Stimulated activated CD8-positive, alpha-beta memory T cell treated with anti-CD3 and anti-CD28 coated beads, Interleukin-15, amount 100 ng/mL, for 48 hours (primary cell): ENCODE measurements around the gene DZANK1.
"Not testable (repeated sequence)": the region's sequence is repeated elsewhere in the genome, so short reads cannot be mapped to it uniquely, and the experiment has no call there.

ENCODE experiments used
- DNase-seq, 2 donors: peaks; one replicate each; pipeline ENCODE4 v3.0.0-alpha.2; 2020; ENCODE audit warnings: low read depth in 2 of 2

DZANK1 gene

DNA sequence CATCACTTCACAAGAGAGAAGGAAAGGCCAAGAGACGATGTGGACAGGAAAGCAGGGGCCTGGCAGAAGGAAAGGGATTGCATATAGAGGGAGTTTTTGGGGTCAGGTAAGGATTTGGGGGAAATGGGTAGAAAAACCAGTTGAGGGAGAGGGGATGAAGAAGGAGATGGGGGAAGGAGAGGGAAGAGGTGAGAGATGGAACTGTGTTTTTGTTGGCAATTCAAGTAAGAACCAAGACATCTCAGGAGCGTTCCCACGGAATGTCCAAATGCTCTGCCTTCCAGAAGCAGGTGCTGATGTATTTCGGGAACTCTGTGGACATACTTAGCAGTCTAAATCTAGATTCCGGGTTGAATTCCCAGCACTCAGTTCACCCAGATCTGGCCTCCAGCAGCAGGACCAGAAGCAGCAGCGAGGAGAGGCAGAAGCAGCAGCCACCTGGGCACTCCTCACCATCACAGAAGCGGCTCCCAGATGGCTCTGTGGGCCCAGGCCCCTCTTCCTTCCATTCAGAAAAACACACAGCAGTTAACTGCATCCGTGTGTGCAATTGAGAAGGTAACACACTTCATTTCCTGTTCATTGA lies 88.8 kb downstream of the DZANK1 start:
- no peak for DNase-seq

DNA sequence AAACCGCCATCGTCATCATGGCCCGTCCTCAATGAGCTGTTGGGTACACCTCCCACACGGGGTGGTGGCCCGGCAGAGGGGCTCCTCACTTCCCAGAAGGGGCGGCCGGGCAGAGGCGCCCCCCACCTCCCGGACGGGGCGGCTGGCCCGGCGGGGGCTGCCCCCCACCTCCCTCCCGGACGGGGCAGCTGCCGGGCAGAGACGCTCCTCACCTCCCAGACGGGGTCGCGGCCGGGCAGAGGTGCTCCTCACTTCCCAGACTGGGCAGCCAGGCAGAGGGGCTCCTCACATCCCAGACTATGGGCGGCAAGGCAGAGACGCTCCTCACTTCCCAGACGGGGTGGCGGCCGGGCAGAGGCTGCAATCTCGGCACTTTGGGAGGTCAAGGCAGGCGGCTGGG lies 91.3 kb downstream of the DZANK1 start:
- not testable (repeated sequence) for DNase-seq

DNA sequence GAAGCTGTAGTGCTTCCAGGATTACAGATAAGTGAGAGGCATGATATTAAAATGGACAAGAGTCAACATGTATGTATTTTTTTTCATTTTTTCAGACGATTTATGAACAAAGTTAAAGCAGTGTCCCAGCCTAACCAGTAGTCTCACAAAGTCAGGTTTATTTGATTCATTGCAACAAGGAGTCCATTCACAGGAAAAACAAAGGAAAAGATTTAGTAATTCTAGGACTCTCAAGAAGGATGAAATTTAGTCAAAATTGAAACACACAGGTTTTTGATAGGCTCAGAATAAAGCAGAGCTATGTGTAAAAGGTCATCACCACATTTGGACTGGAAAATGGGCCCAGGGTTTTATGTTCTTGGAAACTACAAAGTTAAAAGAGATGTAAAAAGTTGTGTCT lies 94.5 kb downstream of the DZANK1 start:
- DNase-seq = no peak

DNA sequence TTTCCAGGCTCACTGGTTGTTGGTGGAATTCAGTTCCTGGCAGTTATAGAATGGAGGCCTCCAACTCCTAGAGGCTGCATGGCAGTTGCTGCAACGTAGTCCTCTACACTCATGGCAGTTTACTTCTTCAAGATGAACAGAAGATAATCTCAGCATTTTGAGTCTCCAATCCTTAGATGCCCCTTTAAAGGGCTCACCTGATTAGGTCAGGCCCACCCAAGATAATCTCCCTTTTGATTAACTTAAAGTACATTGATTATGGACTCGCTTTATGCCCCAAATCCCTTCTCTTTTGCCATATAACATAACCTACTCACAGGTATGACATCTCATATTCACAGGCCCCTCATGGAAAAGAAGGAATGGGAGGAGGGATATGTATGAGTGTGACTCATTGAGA lies 102.1 kb downstream of the DZANK1 start:
- DNase-seq = no peak

DNA sequence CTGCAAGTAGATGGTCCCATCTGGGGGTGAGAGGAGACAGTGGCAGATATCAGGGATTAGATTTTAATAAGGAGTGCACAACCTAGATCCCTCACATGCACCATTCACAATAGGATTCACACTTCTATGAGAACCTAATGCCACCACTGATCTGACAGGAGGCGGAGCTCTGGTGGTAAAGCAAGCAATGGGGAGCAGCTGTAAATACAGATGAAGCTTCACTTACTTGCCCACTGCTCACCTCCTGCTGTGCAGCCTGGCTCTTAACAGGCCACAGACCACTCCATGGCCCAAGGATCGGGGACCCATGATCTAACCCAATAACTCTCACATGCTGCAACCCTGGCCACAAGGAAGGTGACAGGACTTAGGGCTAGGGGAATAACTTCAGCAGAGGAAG lies 103.1 kb downstream of the DZANK1 start:
- no peak for DNase-seq

DNA sequence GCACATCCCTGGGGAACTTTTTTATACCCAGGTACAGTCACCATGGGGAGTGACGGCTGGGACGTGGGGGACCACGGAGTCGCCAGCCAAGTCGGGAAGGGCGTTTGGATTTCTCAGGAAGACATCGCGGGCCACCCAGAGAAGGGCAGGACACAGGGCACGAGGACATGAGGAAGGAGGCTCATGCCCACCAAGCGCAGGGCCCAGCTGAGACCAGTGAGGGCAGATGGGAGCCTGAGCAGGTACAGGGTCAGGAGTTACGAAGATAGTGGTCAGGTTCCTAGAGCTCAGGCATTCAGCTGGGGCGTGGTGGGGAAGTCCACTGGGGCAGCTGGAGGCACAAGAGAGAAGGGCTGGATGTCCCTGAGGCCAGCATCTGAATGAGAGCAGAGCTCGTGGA lies 103.9 kb downstream of the DZANK1 start:
- no peak for DNase-seq

DNA sequence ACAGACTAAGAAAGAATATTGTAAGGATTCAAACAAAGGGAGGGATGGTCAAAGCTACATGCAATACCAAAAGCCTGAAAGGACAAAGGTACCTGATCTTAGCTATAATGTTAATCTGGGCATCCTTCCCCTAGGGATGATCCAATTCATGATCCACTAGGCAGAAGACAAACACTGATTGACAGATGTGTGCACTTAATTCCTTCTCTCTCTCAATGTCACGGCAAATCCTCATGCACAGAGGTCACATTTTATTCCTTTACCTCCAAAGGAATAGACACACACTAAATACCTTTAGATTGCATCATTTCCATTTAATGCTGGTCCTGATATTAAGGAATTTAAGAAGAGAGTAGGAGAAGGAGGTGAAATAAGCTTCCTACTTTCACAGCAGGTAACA lies 105.2 kb downstream of the DZANK1 start:
- no peak for DNase-seq

DNA sequence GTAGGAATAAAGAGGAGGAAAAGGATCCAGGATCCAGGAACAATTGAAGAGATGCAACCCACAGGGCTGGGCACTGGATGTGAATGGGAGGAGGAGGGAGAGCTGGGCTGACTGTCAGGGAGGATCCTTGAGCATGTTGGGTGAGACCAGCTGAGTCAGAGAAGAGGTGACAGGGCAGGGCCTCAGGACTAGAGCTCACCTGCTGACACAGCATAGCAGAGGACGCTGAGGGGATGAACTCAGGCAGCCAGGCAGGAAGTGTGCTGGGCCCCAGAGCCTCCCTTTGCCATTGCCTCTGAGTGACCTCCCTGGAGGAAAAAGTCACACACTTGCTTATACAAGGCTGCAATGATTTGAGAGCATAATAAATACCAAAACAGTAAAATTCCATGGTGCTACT lies 106.2 kb downstream of the DZANK1 start:
- no peak for DNase-seq

DNA sequence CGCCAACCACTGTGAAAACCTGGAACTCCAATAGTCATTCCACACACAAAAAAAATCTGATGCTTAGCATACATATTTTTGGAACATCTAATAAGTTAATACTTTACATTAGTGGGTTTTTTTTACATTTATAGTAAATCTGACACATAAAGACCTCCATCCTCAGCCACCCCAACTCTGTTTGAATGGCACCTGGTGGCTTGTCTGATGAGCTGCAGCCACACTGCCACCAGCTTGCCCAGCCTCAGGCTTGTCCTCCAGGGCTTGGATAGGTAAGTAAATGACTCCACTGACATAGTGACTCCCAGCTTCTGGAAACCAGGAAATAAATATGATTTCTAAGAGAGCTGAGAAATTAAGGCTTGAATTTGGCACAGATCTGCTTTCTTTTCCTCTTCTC lies 107.0 kb downstream of the DZANK1 start:
- DNase-seq = no peak

DNA sequence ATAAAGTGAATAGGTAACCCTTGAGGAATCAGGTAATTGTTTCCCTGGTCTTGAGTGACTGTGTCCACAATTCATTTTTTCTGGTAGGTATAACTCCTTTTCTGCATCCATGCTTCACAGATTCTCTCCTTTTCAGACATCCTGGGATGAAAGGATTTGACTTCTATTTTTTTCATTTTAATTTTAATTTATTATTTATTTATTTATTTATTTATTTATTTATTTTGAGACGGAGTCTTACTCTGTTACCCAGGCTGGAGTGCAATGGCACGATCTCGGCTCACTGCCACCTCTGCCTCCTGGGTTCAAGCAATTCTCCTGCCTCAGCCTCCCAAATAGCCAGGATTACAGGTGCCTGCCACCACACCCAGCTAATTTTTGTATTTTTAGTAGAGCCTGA lies 117.1 kb downstream of the DZANK1 start:
- DNase-seq = not testable (repeated sequence)
